Hepatocyte (in vitro differentiated cells): ENCODE measurements around the gene PIGK. TPM values are rescaled to one million over a fixed set of nuclear protein-coding genes. Genes with fewer than 3 reads are reported as not detected.
"Not testable (repeated sequence)": the region's sequence is repeated elsewhere in the genome, so short reads cannot be mapped to it uniquely, and the experiment has no call there.

Experiments
- DNase-seq: peaks from one replicate; pipeline ENCODE4 v3.0.0-alpha.2; 2016; ENCODE audit warnings: low spot score
- H2AFZ ChIP-seq: fragments of 200-600 bp; sonication (generic); 2 replicates; pipeline ENCODE4 v1.6.0; 2016; ENCODE audit warnings: antibody characterized with exemption, mild to moderate bottlenecking
- H3K27ac ChIP-seq: fragments of 200-600 bp; sonication (generic); 2 replicates; pipeline ENCODE4 v1.5.1; 2016; ENCODE audit warnings: mild to moderate bottlenecking
- H3K27me3 ChIP-seq: fragments of 200-600 bp; sonication (generic); 2 replicates; pipeline ENCODE4 v1.6.1; 2016
- H3K36me3 ChIP-seq: fragments of 200-600 bp; sonication (generic); replicated peaks from 2 replicates; pipeline ENCODE4 v1.5.1; 2016; ENCODE audit warnings: low read depth; ENCODE audit not compliant: insufficient read depth
- H3K4me1 ChIP-seq: fragments of 200-600 bp; sonication (generic); 2 replicates; pipeline ENCODE4 v1.5.1; 2016; ENCODE audit warnings: mild to moderate bottlenecking, moderate library complexity; ENCODE audit not compliant: insufficient read depth
- H3K4me2 ChIP-seq: fragments of 200-600 bp; sonication (generic); 2 replicates; pipeline ENCODE4 v1.6.0; 2016
- H3K4me3 ChIP-seq: fragments of 200-600 bp; sonication (generic); 2 replicates; pipeline ENCODE4 v1.5.1; 2016; ENCODE audit warnings: mild to moderate bottlenecking
- H3K79me2 ChIP-seq: fragments of 200-600 bp; sonication (generic); 2 replicates; pipeline ENCODE4 v1.6.0; 2017; ENCODE audit warnings: mild to moderate bottlenecking
- H3K9me2 ChIP-seq: fragments of 200-600 bp; sonication (generic); replicated peaks from 2 replicates; pipeline ENCODE4 v1.6.0; 2017; ENCODE audit warnings: mild to moderate bottlenecking; ENCODE audit not compliant: insufficient read depth
- H3K9me3 ChIP-seq: fragments of 200-600 bp; sonication (generic); 2 replicates; pipeline ENCODE4 v1.5.1; 2016; ENCODE audit warnings: low read depth, mild to moderate bottlenecking
- H4K20me1 ChIP-seq: fragments of 200-600 bp; sonication (generic); 2 replicates; pipeline ENCODE4 v1.6.0; 2016; ENCODE audit warnings: mild to moderate bottlenecking; ENCODE audit not compliant: insufficient read depth, poor library complexity, severe bottlenecking
- CTCF ChIP-seq: fragments of 200-600 bp; sonication (generic); IDR thresholded peaks from 2 replicates; pipeline ENCODE4 v1.5.1; 2016; ENCODE audit warnings: antibody characterized with exemption, mild to moderate bottlenecking; ENCODE audit not compliant: poor library complexity
- EZH2 ChIP-seq: fragments of 200-600 bp; sonication (generic); IDR thresholded peaks from 2 replicates; pipeline ENCODE4 v1.6.1; 2016; ENCODE audit warnings: antibody characterized with exemption, mild to moderate bottlenecking, borderline replicate concordance
- EZH2phosphoT487 ChIP-seq: fragments of 200-600 bp; sonication (generic); IDR thresholded peaks from one replicate; pipeline ENCODE4 v1.6.1; 2018; ENCODE audit warnings: antibody characterized with exemption, mild to moderate bottlenecking, low read depth, moderate library complexity; ENCODE audit not compliant: unreplicated experiment, severe bottlenecking
- WGBS: methylation state at CpG from one replicate; pipeline ENCODE4 v1.1.6; 2016; ENCODE audit warnings: low lambda C conversion rate; ENCODE audit errors: missing lambda C conversion rate; 5-methylcytosine and 5-hydroxymethylcytosine counted together
- polyA plus RNA-seq: library from polyadenylated mRNA; unstranded; fragments of >200 nt; fragmentation: Nextera tagmentation; extraction: Ambion mirVana; gene quantifications from 2 replicates; pipeline ENCODE4 v1.2.1, GENCODE V29; 2016
- total RNA-seq: library from RNA; depleted of rRNA; stranded (reverse); fragments of >200 nt; gene quantifications from 2 replicates; pipeline ENCODE4 v1.2.3, GENCODE V29; 2014

The PIGK gene
- total and polyA plus RNA-seq, 2 experiments from 2014 or later, result 19.4 to 37.1 TPM

- WGBS, result 84% methylated on average over 2 of the region's 2 CpGs
- no peak for DNase-seq
- Histone ChIP-seq H3K36me3 (no peaks in the 10 kb centered on the region), H3K9me2 (no peaks in the 10 kb centered on the region), H3K27ac (no peak overlapping the region), H3K27me3 (no peaks in the 10 kb centered on the region), H3K4me1 (no peaks in the 10 kb centered on the region), H4K20me1 (no peaks in the 10 kb centered on the region), H3K4me2 (no peak overlapping the region), H3K9me3 (no peaks in the 10 kb centered on the region), H3K4me3 (no peak overlapping the region), H2AFZ (no peak overlapping the region), H3K79me2 (no peaks in the 10 kb centered on the region)
- TF ChIP-seq EZH2phosphoT487 (no peak), CTCF (no peak), EZH2 (no peak)
Observed at GRCh38 chr1:77170687-77171086, 48.5 kb downstream of the PIGK start.

GRCh38 chr1:77168358-77168757, 50.9 kb downstream of the PIGK start:
- TF ChIP-seq CTCF (no peak), EZH2phosphoT487 (no peak), EZH2 (no peak)
- Histone ChIP-seq H3K27me3 (no peaks in the 10 kb centered on the region), H3K9me3 (no peaks in the 10 kb centered on the region), H3K4me3 (no peak overlapping the region), H4K20me1 (no peaks in the 10 kb centered on the region), H3K9me2 (no peaks in the 10 kb centered on the region), H3K27ac (no peak overlapping the region), H3K4me2 (no peak overlapping the region), H3K36me3 (no peaks in the 10 kb centered on the region), H2AFZ (no peak overlapping the region), H3K4me1 (no peaks in the 10 kb centered on the region), H3K79me2 (no peaks in the 10 kb centered on the region)
- DNase-seq, result no peak
- 96% methylated on average over 1 of the region's 1 CpG for WGBS

- no peaks in the 10 kb centered on the region for H3K9me3 ChIP-seq
- 94% methylated on average over 5 of the region's 5 CpGs for WGBS
- H3K79me2 ChIP-seq, result no peaks in the 10 kb centered on the region
- H3K4me3 ChIP-seq, result no peak overlapping the region
- no peaks in the 10 kb centered on the region for H3K27me3 ChIP-seq
- no peak overlapping the region for H3K4me2 ChIP-seq
- no peaks in the 10 kb centered on the region for H3K36me3 ChIP-seq
- H3K27ac ChIP-seq, result no peak overlapping the region
- H3K4me1 ChIP-seq, result no peaks in the 10 kb centered on the region
- H4K20me1 ChIP-seq, result no peaks in the 10 kb centered on the region
- no peak for DNase-seq
- TF ChIP-seq EZH2, result no peak
- TF ChIP-seq EZH2phosphoT487, result no peak
- TF ChIP-seq CTCF, result no peak
- no peaks in the 10 kb centered on the region for H3K9me2 ChIP-seq
- no peak overlapping the region for H2AFZ ChIP-seq
Observed at GRCh38 chr1:77164434-77164944, 54.7 kb downstream of the PIGK start.

GRCh38 chr1:77159706-77160105, 59.5 kb downstream of the PIGK start:
- H3K27me3 ChIP-seq, H3K4me3 ChIP-seq, DNase-seq, H3K79me2 ChIP-seq, H2AFZ ChIP-seq, H4K20me1 ChIP-seq, H3K36me3 ChIP-seq, H3K4me1 ChIP-seq, H3K27ac ChIP-seq, H3K9me3 ChIP-seq, H3K4me2 ChIP-seq, H3K9me2 ChIP-seq: not testable (repeated sequence)
- WGBS, result 95% methylated on average over 3 of the region's 3 CpGs
